DMS79 treated with DMSO at 0.1 percent for 48 hours (cell line): ENCODE measurements around the gene BHLHE41.
A peak's percentile ranks its signal among the peaks of the same experiment; 100 is the strongest.

Experiments
- DNase-seq: peaks from one replicate; lab custom pipeline; 2025; lab: John Stamatoyannopoulos, UW

BHLHE41 gene

DNA sequence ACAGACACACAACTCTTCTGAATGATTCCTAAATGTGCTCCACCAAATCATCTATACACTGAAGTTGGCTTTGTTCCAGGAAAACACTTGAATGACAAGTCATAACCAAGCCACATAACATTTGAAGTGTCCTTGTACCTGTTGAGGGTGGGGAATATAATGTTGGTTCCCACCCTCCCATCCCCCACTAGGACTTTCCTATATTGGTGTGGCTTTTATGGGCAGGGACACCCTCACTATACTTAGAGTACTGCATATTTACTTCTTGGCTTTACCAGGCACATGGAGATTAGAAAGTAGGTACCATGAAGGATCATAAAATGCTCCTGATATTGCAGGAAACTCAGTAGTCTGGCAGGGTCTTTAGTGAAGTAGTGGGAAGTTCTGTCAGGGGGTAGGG is 9.7 kb upstream of the BHLHE41 start:
- no peak for DNase-seq

DNA sequence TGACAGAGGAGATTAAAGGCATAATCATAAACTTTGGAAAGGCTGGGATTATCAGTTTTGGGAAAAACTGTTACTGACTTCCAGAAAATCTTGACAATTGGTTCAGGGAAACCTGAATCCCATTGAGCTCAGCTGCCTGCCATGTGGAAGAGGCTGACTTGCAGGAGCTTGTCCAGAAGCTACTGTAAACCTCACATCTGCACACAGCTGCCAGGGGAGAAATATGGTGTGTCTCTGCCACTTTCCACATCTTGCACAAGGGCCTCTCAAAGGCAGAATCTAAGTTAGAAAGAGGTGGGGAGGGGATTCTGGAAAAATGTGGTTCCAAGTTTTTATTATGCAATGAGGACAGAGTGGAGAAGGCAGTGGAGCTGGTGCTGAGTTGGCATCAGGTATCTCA is 8.7 kb upstream of the BHLHE41 start:
- DNase-seq = no peak

DNA sequence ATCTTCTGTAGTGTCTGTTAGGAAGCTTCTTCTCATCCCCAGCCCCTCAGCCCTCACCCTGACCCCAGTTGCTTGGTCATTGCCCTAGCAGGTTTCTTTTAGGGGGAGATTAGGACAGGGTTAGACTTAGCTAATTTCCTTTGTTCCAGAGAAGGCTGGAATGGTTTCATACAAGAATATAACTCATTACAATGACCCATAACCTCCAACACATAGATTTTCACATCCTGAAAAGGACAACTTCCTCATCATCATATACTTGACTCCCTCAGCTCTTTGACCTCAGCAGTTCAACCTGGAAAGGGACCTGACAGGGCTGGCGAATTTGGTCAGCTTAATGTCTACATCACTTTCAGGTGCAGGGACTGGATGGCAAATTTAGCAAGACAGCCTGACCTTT is 8.0 kb upstream of the BHLHE41 start:
- DNase-seq = no peak

DNA sequence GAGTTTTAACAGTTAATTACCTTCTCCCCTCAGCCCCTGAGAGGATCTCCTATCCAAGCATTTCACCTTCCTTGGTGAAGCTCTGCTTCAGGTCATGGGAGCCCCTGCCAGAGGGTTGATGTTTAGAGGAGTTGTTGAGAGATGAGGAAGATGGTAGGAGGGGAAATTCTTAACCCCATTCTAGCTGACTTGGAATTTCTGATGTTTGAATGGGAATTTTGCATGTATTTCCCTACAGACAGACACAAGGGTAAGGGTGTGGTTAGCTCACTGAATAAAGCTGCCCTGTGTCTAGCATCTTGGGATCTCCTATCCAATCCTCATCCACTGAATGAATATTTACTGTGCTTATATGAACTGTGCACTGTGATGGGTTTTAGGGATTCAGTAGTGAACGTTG is 7.1 kb upstream of the BHLHE41 start:
- no peak for DNase-seq

DNA sequence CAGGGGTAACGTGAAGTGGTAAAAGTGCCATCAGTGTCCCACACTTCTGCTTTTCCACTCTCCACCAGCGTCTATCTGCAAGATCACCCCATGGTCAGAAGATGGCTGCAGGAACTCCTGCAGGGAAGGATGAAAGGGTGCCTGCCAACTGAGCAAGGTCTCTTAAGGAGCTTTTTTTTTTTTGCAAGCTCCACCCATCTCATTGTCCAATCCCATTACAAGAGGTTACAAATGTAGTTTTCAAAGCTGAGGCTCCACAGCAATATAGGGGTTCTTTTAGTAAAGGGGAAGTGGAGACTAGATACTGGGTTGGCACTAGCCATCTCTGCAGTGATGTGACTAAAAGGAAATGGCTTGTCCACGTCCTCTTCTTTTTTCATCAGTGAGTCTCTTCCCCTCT is 5.9 kb upstream of the BHLHE41 start:
- DNase-seq = no peak

DNA sequence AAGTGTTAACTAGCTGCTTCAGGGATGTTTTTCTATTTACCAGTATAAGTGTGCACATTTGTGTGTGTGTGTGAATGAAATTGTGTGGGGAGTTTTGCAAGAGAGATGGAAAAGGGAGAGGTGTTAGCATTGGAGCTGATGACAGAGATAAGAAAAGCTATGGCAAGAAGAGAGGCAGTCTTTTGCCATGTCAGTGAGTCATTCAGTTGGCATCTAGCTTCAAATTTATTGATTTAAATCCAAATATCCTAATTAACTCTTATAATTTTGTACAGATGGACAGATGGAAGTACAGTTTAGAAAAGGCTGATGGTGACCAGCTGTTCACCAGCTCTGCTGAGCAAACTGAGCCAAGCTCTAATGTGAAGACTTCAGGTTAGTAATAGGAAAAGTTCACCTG is 3.3 kb upstream of the BHLHE41 start:
- no peak for DNase-seq

DNA sequence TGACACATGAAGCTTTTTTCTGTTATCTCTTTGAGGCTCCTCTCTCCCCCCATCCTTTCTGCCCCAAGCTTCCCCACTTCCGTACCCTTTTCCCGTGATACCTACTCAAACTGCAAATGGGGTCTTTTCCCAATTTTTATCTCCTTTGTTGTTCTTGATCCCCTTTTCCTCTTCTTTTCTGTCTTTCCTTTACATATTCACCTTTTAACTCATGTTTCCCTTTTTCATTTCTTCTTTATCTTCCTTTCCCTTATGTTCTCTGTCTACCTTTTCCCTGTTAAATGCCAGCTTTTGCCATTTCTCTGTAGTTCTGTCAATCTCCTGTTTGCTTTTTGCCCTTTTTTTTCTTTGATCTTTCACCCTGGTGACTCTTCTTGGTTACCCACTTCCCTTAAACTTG is 2.6 kb upstream of the BHLHE41 start:
- DNase-seq = no peak

DNA sequence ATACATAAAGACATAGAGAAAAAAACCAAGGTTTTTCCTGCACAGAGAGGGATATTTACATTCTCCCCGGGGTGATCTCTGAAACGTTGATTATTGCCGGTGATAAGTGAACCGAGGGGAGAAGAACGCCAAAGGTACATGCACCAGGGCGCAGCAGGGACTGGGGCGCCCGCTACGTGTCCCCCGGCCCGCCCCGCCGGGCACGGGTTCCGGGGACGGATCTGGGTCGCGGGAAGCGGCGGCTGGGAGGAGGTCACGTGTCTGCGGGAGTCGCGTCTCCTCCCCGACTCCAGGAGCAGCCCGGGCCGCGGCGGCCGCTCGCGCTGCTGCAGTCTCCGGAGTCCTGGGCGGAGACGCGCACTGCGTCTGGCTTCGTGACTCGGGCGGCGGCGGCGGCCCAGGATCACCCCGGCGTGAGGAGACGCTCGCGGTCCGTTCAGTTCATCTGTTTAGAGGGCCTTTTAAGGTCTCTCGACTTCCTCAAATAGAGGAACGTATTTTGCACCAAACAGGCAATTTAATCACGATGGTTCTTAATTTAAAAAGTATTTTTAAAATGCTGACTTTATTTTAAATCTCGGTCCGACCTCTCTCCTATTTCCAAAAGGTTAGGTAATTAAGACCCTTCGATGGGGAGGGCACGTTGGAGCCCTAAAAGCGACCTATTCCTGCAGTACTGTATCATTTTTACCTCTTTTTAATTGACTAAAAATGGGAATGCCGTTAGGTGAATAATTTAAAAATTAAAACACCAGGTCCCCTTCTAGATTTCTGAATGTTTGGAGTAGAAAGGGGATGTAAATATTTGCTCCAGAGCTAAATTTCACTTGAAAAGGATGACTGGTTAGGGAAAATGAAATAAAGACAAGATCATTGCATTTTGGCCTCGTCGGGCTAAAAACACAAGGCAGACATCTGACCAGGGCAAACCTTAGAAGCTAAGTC is 1.8 kb upstream of the BHLHE41 start:
- peak; percentile 28 for DNase-seq

DNA sequence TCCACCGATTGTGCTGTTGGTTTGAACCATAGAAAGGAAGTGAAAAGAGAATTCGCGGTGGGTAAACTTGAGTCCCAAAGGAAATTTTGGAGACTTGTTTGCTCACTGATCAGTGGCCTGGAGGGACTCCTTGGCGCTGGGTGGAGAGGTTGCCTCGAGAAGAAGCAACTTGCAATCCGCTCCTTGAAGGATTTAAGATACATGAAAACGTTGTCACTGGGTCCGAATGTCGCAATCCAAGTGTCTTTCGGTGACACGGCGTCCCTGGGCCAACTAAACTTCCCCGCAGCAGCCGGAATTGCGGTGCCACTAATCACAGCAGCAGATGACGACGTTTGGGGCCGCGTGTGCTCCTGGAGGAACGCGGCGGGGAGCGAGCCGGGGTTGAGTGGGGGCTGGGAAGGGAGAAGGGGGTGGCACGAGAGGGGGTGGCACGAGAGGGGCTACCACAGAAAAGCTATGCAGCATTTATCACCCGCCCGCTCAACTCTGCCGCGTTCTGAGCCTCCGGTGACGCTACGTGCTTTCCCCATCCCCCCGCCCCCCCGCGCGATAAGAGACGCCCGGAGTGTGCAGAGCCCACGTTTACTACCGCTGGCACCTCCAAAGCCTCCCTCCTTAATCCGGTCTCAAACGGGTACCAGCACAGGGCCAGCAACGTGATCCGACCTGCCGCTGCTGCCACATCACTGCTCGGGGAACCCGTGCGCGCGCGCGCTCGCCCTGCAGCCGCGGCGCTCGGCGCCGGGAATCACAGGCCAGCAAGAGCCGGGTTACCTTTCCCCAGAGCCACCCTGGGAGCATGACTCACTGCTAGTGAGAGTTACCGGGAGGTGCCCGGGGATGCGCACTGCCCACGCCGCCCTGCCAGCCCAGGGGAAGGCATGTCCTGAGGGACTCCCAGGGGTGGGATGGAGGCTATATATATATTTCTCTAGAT is 833 bp upstream of the BHLHE41 start:
- peak; percentile 45 for DNase-seq

DNA sequence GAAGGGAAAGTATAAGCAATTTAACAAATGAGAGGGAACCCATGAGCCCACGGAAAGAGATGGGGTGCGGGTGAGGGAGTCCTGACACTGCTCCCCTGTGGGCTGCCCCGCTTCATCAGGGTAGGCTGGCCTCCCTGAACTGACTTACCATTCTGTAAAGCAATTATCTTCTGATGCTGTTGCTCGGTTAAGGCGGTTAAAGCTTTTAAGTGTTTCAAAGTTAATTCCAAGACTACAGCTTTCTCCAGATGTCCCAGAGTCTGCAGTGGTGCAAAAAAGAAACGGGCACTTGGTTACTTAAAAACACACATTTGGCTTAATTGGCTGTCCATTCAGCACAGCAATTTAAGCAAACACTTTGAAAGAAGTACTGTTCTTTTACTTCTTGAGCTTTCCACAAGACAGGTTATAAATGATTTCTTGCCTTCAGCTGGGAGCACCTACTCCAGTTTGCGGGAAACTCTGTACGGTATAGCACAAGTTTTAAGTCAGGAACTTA is 1.3 kb downstream of the BHLHE41 start:
- no peak for DNase-seq

DNA sequence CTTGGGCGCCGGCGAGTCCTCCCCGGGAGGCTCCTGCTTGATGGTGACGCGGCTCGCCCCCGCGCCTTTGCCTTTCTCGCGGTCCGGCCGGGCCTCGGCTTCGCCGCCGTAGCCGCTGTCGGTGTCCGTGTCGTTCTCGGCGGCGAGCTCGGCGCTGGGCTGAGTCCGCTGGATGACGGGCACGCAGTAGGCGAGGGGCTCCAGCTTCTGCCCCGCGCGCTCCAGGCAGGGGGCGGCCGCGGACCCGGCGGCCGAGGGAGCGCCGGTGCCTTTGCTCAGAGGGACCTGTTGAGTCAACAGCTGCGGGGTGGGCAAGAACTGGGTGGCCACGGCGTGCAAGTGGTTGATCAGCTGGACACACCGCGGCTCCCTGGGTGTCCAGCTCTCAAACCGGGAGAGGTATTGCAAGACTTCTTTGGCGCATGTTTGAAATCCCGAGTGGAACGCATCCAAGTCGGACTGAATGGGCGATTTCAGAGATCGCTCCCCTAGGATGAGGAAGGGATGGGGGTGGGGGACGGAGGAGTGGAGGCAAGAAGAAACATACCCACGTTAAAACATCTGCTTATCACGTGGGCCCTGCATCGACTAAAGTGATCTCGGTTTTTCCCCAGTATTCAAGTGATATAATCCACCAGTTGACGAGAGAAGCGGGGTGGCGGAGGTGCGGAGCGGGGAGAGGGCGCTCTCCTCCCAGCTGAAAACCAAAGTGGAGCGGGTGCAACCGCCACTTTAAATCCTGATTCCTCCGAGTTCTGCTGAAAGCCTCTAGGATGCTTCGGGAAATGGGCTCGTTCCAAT is 2.0 kb downstream of the BHLHE41 start:
- no peak for DNase-seq

DNA sequence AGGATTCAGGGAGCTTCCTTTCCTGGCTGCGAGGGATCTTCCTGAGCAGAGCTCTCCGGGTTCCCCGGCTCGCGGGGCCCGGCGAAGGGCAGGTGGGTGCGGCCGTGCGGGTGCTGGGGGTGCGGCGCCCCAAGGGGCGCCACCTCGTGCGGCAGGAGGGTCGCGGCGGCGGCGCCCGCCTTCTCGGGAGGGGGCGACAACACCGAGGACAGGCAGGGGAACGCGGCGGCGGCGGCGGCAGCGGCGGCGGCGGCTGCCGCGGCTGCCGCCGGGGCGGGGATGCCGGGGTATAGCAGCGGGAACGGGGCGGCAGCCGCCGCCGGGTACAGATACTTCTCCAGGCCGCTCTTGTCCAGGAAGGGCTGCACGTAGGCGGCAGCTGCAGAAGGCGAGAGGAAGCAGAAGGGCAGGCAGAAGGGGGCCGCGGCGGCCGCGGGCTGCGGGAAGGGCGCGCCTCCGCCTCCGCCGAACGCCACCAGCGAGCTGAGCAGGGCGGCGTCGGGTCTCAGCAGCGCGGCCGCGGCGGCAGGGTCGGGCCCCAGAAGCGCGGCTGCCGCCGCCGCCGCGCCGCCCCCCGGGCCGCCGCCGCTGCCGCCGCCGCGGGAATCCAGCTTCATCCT is 2.7 kb downstream of the BHLHE41 start:
- DNase-seq = no peak

DNA sequence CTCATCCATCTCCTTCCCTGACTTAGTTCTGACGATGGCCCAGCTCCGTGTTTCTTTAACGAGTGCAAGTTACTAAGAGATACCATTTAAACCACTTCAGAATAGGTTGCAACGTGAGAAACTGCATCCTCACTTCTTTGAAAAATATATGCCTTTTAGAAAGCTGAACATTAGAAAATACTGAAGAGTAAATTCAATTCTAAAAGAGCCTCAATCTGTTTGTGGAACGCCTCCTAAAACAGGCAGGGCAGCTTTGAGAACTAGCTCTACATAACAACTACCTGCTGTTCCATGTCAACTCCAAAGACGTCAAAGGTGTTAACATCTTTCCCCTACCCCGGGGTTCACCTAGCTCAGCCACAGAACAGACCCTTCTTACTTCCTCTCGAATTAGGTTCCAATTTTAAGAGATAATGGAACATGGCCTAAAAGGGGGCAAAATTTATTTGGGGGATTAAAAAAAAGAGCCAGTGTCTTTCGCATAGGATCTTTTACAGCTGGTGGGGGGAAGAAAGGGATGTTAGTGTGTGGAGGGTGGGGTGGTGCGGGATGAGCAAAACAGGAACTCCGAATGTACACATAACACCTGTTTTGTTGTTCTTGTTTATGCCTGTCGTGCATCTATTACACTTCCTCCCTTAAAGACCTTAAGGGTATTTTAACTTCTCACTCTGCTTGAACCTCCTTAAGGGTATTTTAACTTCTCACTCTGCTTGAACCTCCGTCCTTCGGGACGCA is 3.3 kb downstream of the BHLHE41 start:
- no peak for DNase-seq

DNA sequence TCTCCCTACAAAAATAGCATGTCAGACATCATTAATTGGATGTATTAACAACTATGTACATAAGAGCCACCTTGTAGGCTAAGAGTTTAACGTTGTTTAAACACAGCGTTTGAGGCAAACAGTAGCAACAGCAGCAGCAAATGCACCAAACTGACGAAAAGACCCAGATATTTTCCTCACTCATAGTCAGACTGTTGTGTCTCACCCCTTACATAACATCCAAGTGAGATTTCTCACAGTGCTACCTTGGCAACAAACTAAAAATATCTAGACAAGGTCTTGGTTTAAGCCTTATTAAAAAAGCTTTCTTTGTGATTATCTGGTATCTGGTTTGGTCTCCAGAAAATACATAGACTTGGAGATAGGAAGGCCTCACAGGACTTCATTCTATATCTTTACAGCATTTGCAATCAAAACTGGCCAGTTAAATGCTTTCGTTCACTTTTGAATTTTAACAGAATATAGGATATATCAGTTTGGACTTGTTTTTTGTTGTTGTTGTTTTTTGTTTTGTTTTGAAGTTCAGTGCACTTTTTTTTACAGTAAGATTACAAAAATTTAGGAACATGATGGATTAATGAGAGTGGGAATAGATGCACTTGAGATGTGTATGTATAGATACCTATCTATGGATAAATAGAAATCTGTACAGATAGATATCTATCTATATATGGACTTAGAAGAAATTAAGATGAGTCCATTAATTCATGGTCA is 4.1 kb downstream of the BHLHE41 start:
- DNase-seq = no peak

DNA sequence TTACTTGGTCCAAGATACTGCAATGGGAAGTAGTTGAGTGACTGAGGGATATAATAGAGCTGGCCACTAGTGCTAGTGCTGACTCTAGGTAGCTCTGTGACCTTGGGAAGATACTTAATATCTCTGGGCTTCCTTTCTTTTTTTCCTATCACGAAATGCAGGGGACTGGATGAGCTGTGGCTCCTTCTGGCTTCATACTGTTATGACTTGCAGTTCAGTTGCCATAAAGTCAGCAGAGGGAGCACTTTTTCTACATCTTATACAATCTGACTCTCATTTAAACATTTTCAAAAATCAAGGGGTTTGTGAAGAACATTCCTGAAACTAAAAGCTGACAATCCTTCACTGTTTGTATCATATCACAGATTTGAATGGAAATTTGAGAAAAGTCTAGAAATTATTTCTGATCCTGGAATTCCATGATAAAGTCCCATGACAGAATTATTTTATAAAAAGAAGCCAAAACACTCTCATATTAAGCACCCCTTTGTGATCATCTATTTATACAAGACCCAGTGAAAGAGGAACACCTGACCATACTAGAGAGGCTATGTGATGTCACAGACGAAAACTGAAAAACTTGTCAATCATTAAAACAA is 5.3 kb downstream of the BHLHE41 start:
- peak; percentile 42 for DNase-seq

DNA sequence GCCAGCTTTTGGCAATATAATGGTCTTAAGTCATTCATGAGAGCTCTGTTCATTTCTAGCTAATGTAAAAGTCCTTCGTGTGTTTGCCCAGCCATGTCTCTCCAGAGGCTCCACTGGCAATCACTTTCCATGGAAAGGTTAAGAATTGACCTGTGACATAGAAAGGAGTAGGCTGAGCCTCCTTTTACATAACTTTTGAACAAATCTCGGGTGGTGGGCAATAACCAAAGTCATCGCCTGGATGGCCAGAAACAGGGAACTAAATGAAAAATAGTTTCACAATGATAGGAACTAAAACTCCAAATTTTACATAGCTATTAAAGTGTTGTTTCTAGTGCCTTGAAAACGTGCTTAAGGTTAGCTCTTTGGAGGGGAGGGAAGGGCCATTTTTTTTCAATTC is 6.5 kb downstream of the BHLHE41 start:
- no peak for DNase-seq

DNA sequence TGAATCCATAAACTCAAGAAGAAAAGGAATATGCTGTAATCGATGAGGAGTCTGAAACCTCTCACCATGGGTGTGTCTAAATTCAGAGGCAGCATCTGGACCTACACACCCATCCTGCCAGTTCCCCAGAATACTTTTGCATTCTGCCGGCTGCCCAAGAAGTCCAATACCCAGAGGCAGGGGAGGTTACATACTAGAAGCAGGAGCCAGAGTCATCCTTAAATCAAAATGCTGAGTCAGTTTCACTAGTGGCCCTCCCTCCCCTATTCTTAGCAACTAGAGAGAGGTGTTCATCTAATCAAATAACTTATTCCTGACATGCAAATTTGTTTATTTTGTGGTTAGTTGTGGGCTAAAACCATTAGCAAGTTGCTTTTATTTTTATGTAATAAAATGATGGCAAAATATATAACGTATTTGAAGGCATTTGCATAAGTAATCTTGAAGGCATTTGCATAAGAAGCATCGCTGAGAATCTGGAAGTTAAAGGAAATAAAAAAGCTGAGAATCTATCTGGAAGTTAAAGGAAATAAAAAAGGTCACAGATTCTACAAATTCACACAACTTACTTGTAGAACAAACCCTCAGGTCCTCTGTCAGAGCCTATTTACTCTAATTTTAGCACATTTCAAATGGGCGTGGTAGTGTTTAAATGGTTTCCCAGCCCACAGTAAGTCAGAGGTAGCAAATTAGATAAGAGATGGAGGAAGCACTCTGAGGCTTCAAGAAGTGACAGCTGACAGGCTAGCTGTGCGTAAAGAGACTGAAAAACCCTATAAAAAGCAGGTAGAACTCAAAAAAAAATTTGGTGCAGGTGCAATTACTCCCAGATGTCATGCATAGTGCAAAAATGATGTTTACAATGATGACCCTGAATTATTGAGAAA is 7.8 kb downstream of the BHLHE41 start:
- DNase-seq = no peak

DNA sequence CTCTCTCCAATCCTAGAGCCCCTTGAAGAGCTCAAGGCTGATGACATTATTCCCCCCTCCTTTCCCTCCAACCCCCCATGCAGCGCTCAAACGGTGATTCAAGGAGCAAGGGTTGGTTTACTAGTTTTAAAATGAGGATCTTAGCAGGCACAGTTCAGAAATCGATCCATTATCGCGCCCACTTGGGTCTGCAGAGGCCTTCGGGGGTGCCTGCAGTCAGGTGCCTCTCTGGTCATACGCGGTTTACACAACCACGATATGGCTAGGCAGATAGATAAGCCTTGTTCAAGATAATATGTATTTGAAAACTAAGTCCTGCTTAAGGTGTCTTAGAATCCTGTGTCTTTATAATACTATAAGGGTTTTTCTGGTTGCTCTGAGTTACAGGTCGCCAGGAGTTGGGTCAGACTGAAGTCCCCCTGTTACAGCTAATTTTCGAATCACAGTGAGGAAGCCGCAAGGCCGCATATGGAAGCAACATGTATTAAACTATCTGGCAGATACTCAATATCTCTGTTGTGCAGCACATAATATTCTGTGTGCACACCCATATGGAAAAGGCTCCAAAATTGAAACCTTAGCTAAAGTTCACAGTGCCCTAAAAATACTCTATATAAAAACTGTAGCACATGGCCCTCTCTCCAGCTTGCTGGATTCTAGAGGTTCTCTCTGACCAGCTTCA is 10.0 kb downstream of the BHLHE41 start:
- DNase-seq = no peak
